NCI-H2227 (cell line): Measurements from ENCODE around the gene ECSCR.
A peak's percentile ranks its signal among the peaks of the same experiment; 100 is the strongest.
"Not testable (repeated sequence)": the region's sequence is repeated elsewhere in the genome, so short reads cannot be mapped to it uniquely, and the experiment has no call there.

Experiments used
- DNase-seq: peaks from one replicate; lab custom pipeline; 2025; ENCODE audit not compliant: unreplicated experiment; lab: John Stamatoyannopoulos, UW

The ECSCR gene

DNA sequence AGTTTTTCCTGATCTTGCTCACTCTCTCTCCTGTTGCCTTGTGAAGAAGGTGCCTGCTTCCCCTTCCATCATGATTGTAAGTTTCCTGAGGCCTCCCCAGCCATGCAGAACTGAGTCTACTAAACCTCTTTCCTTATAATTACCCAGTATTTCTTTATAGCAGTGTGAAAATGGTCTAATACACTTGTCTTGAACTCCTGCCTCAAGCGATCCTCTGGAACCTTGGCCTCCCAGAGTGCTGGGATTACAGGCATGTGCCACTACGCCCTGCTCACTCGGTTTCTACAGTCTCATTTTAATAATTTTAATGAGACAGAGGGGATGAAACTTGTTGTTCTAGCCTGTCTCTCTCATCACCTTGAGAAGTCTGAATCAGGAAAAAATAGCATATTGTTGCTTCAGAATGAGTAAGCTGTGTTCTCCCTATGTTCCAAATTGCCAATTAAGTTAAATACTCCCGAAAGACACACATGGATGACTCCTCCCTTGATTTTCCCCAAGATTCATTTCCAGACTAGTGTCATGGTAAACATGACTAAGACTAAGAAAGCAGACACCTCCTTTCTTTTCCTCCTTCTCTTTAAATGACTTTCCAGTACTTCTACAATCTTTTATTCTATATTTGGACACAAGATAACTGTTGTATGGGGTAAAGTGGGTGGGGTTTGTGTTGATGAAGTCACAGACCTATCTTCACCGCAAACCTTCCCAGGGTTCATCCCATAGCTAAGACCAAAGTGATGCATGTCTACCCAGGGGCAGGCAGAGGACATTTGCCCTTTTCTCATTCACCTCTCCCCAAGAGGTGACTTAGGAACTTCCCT lies 15.4 kb downstream of the ECSCR start:
- no peak for DNase-seq

DNA sequence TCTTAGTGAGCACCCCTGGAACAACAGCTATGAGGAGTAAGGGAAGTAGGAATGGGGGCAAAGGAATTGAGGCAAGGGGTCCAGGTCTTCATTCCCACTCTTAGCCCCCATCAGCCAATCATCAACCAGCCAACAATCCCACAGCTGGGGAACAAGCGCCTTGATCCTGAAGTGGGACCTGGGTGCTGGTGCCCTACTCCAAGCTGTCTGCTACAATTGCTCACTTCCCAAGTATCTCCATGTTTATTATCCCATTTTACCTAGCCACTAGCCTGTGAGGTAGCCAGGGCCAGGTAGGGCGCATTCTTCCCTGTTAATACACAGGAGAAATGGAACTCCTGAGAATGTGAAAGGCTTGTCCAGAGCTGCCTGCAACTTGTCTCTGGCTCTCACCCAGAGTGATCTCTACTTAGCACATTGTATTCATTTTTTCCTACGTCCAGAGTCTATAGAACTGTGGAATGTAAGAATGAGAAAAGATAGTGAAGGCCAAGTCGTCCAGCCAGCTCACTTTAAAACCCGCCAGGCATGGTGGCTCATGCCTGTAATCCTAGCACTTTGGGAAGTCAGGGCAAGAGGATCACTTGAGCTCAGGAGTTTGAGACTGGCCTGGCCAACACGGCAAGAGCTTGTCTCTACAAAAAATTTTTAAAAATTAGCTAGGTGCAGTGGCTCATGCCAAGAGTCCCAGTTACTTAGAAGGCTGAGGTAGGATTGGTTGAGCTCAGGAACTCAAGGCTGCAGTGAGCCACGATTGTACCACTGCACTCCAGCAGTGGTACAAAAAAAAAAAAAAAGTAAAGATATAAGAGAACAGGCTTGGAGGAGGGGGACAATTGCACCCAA lies 17.0 kb downstream of the ECSCR start:
- no peak for DNase-seq

DNA sequence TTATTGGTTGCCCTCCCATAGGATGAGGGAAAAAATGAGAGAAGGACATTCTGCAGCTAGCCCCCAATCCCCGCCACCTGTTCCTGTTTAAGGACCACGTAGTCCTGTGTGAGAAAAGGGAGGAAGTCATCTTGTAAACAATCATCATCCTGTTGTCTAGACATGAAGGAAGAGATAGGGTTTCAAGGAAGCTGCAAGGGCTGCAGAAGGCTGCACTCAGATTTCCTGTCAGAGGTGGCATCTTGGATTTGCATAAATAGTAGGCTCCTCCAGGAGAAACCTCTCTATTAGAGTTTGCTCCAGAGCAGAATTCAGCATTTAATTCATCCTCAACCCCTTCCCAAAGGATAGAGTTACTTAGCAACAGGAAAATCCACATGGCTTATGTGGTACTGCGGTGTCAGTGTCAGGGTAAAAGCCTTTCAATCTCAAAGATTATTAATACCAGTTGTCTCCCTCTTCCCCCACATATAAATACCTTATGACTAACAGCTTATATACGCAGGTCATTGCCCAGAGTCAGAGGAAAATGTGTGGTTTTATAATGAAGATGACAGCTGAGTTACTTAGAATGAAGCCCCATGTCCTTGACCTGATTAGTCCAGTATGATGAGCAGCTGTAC lies 18.6 kb downstream of the ECSCR start:
- peak; percentile 36 for DNase-seq

DNA sequence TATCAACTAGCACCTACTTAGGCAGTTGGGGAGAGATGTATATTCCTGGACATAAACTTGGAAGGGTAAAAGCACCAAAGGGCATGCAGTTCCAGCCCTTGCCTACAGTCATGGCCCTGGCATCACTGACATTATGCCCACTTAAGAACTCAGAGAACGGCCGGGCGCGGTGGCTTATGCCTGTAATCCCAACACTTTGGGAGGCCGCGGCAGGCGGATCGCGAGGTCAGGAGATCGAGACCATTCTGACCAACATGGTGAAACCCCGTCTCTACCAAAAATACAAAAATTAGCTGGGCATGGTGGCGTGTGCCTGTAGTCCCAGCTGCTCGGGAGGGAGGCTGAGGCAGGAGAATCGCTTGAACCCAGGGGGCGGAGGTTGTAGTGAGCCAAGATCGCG lies 22.1 kb downstream of the ECSCR start:
- not testable (repeated sequence) for DNase-seq

DNA sequence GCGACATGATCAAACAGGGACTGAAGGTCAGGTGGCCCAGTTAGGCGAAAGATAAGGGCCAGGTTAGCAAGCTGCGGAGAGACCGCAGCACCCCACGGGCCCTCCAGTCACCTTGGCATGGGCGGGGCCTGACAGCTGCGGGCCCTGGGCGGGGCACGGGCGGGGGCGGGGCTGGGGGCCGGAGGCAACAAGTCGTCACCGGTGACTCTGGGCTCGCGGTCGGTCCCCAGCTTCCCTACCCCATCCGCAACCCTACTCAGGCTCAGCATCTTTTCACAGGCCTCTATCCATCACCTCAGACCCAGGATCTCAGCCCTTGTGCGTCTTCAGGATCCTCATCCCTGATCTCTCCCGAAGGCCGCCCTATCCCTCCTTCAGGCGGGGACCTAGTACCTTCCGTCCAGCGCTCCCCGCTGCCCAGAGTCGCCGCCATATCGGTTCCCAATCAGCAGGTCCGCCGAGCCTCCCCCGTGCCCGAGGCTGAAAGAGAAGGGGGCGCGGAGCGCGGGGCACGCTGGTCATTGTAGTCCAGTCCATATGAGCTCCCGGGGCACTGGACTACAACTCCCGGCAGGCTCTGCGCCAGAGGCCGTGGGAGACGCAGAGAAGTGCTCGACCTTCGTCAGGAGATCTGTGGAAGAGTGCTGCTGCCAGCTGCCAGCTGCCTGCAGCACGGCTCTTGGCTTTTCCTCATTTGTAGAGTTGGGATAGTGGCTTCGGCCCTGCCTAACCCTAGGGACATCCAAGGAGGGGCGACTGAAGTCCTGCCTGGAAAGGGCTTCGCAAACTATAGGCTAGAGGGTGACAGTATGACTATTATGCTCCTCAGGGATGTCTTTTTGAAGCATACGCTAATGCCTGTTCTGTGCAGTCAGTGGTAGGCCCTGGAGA lies 23.3 kb downstream of the ECSCR start, which contains the start of gene DNAJC18:
DNAJC18 (minus strand) TSS at position 513 of the 891 bp plus-strand sequence; CDS start at position 433, 80 bp downstream.
- DNase-seq = peak; percentile 94

DNA sequence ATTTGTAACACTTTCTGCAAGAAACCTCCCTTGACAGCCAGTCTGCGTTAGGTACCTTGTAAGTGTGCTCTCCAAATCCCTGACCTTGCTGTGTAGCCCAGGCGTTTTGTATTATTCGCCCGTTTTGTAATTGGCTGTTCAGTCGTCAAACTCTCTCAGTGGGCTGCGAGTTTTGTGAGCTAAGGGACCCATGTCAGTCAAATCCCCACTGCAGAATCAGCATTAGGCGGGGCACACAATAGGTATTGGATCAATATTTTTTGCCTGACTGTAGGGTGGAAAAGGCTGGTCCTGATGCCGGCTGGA lies 23.9 kb downstream of the ECSCR start:
- no peak for DNase-seq

DNA sequence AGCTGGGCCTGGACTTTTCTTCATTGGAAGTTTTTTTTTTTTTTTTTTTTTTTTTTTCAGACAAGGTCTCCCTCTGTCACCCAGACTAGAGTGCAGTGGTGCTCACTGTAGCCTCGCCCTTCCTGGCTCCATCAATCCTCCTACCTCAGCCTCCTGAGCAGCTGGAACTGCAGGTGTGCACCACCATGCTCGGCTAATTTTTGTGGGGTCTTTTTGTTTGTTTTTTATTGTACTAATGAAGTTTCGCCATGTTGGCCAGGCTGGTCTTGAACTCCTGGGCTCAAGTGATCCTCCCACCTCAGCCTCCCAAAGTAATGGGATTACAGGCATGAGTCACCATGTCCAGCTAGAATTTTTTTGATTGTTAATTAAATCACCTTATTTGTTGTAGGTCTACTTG lies 26.9 kb downstream of the ECSCR start:
- no peak for DNase-seq

DNA sequence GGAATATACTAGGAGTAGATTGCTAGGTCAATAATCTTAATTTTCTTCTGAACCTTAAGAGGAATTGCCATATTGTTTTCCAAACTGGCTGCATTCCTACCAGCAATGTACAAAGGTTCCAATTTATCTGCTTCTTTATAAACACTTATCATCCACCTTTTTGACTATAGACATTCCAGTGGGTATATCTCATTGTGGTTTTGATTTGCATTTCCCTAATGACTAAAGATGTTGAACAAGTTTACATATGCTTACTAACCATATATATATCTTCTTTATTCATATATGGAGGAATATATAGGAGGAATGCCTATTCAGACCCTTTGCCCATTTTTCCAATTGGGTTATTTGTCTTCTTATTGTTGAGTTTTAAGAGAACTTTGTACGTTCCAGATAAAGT lies 30.8 kb downstream of the ECSCR start:
- no peak for DNase-seq

DNA sequence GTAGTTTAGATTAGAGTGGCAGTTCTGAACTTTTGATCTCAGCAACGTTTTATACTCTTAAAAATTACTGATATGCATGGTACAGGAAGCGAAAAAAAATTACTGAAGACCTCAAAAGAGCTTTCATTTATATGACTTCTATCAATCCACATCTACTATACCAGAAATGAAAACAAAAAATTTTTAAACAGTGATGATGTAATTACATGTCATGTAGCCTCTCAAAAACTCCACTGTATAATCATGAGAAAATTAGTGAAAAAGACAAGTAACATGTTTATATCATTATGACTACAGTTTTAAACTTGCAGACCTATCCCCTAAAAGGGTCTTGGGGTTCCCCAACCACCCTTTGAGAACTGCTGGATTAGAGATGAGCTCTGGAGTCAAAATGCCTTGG lies 32.5 kb downstream of the ECSCR start:
- no peak for DNase-seq

DNA sequence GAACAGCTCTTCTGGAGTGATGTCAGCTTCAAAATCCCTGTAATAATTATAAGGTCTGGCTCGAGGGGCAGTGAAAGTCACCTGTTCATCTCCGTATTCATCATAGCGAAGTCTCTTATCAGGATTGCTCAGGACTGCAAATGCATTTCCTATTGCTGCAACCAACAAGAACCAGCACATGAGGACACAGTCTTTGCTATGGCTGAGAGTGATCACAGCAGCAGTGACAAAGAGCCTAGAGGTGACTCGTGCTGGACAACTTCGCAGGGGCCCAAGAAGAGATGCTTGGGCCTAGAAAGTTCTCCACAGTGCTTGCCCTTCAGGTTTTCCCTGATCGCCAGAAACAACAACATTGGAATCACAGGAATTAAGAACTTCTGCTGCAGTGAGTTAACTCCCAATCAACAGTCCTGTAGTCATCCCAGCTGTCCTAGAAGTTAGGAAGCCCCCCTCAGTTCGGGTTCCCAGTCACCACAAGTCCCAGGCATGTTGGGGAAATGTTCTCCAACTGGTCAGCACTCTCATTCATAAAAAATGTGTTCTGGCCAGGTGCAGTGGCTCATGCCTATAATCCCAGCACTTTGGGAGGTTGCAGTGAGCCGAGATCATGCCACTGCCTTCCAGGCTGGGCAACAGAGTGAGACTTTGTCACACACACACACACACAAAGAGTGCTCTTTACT lies 36.2 kb downstream of the ECSCR start:
- DNase-seq = no peak

DNA sequence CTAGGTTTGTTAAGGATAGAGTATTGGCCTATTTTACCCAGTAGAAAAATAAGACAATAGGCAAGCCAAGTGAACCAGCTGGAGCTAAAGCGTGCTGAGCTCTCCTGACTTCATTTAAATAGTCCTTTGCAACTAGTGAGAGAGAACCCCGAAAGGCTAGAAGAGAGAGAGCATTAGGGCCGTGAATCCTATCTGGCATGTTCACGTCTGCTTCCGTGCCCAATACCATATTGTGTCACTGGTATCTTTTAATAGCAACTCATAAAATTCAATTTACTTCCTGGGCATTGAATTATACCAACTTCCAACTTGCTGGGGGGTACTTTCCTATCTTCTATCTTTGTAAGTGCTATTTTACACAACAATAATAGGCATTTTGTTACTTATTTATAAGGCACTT lies 37.0 kb downstream of the ECSCR start:
- no peak for DNase-seq

DNA sequence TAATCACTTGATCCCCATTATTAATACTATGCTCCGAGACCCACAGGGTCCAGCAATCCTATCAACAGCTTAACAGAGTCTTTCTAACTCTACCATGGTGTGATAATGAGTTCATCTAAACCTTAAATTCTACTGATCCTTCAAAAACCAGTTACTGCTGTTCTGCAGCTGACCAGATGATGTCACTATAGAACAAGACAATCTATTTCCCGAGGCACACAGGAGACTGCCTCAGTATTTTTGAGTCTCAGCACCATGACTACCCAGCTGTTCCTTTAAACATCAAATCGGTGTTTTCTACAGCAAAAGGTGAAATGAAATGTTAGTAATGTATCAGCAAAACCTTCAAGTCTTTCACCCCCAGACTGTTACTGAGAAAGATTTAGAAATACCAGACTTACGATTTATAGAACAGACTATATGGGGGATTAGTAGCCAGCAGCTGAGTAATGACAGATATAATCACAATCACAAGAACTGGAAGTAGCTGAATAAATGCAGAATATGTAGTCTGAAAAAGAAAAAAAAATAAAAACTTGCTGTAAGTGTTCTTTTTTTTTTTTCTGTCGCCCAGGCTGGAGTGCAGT lies 40.1 kb downstream of the ECSCR start:
- DNase-seq = peak; percentile 72

DNA sequence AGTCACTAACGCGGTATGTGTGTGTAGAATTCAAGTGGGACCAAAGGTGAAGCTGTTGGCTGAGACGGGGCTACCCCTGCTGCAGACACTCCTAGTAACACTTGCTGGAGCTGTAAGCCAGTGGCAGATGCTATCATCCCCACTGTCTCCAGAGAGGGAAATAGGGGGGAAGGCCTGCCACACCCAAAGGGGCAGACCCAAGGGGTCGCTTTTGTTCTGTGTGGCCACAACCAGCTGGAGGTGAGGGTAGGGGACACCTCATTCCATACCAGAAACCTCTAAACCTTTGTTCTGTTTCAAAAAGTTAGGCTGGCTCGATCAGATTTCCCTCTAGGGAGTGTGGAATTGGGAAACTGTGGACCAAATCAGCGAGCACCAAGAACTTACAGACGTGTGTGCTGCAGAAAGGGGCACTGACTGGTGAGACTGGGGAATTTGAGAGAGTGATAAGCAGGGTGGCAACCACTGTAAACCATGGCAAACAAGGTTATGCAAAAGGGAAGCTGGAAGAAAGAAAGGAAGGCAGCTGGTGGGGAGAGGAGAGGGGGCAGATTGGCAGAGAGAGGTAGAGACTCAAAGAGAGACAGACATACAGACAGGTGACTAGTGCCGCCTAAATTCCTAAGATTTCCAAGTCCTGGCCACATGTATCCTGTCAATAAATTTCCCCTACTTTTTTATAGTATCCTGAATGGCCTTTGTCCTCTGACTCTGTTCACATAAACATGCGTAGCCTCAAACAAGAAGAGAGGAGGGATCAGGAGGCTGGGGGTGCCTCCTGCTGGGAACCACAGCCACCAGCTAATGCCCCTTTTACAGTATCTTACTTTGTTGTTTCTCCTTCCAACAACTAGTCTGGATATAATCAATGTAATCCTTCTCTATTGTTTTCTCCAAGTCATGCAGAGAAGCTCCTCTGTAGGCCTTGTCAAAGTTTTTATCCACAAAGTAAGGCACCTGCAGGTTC lies 43.0 kb downstream of the ECSCR start:
- no peak for DNase-seq

DNA sequence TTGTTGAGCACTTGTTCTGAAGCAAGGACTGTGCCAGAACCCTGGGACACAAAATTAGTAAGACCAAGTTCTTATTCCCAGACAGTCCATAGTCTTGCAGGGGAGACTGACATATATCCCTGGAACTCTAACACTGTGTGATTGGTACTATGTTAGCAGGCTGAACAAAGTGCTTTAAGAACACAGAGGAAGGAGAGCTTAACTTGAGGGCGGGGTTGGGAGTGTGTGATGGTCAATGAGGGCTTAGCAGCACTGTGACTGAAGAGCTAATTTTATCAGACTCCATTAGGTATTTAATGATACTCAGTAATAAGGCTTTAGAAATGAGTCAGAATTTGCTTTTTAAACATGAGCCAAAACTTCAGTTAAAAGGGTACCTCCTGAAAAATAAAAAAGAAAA lies 43.8 kb downstream of the ECSCR start:
- no peak for DNase-seq

DNA sequence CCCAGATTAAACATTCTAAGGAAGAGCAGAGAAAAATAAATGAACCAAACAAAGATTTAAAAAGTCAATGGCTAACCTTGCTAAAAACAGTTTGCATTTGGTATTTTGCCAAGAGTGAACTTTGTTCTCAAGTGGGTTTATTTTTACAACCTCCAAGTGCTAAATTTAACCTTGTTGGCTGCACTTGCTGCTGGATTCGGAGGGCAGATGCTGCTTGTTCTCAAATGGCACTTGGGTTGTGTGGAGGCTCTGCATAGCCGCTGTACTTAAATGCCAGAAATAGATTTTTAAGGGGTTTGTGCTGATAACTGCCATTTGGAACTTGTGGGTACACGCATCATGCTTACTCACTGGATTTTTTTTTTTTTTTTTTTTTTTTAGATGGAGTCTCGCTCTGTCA lies 45.3 kb downstream of the ECSCR start:
- DNase-seq = no peak

DNA sequence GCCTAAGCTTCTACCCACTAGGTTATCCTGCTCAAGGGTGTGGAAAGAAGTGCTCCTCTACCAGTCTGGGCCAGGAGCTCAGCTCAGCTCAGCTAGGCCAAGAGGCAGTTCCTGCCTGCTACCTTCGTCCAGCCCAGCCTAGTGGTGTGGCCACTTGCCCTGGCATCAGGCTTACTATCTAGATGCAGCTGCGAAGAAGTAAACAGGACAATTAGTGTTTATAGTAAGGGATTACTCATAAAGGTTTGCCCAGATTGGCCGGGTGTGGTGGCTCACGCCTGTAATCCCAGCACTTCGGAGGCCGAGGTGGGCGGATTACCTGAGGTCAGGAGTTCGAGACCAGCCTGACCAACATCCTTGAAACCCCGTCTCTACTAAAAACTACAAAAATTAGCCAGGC lies 45.9 kb downstream of the ECSCR start:
- DNase-seq = no peak

DNA sequence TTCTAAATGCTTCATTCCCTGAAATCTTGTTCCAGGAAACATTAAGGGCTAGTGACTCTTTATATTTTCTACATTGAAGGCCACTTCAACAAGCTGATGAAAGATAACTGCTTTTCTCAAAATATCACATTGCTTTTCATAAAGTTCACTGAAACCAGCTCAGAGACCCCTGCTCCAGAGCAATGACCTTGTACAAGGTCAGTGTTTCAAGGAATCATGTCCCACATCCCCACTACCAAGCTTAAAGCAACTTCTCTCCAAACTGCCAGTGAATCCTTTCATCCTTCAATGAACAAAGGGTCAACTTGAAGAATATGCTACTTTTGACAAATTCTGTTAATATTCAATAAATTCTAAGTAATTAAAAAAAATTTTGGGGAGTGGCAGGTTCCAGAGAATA lies 46.7 kb downstream of the ECSCR start:
- DNase-seq = no peak

DNA sequence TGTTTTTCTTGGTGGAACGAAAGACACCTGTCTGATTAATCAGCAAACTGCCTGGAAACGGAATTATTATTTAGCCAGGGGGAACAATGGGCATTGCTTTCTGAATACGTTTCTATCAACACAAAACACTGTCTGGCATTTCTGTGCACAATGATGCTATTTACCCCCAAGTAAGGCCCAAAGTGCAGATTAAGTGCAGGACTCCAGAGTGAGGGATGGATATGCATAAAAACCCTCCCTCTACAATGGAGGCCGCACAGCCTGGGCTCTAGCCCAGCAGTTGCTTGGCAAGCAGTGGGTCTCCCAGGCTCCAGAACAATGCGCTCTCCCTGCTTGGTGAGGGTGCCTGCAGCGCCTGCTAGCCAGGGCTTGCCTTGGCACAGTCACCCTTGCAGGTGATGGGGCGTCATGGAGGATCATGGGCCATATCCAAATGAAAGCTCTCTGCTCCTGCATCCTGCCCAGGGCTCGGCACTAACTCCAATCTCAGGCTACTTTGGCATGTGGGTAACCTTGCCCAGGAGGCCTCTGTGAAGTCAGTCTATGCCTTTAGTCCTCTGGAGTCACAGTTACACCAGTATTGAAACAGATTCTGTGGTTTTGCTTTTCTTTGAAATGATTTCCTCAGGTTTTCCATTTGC lies 47.2 kb downstream of the ECSCR start:
- DNase-seq = no peak
